Upper lobe of left lung (tissue), 4 donors: ENCODE data around the gene KCTD21.

Experiments used
- EP300 ChIP-seq, 4 donors: sonication (generic); formaldehyde crosslinking; IDR thresholded peaks; one replicate each; pipeline ENCODE4 v1.5.1; 2017; ENCODE audit warnings: antibody characterized with exemption in 4 of 4, control low read depth in 2 of 4
- POLR2A ChIP-seq, 4 donors: fragments of 450-650 bp; IDR thresholded peaks; one replicate each; pipeline ENCODE4 v1.5.1; 2016 to 2017; ENCODE audit warnings: antibody characterized with exemption in 4 of 4, mild to moderate bottlenecking in 2 of 4
- POLR2AphosphoS5 ChIP-seq, 2 donors: sonication (generic); formaldehyde crosslinking; IDR thresholded peaks; one replicate each; pipeline ENCODE4 v1.5.1; 2017; ENCODE audit warnings: antibody characterized with exemption in 2 of 2
- TF ChIP-seq, protein P1 (sequence below), 6 experiments: fragments of 450-650 bp in 4 of 6; fragments of 200-600 bp in 2 of 6; sonication (generic) in 2 of 6; IDR thresholded peaks; one replicate each; pipeline ENCODE4 v1.5.1; 2016 to 2019; ENCODE audit warnings: antibody characterized with exemption in 6 of 6

DNA sequence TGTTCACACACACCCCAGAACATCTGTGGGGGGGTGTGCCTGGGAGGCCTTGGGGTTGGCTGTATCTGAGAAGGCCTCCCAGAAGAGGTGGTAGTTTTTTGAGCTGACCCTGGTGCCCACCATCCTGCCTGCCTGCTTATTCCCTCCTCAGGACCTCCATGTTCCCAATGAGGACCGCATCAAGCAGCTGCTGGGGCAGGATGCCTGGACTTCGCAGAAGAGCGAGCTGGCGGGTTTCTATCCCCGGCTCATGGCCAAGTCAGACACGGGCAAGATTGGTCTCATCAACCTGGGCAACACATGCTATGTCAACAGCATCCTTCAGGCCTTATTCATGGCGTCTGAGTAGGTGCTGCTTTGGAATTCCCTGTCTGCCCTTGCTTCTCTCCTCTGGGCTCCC, 17.3 kb upstream of the KCTD21 start:
- TF ChIP-seq, protein P1, sequence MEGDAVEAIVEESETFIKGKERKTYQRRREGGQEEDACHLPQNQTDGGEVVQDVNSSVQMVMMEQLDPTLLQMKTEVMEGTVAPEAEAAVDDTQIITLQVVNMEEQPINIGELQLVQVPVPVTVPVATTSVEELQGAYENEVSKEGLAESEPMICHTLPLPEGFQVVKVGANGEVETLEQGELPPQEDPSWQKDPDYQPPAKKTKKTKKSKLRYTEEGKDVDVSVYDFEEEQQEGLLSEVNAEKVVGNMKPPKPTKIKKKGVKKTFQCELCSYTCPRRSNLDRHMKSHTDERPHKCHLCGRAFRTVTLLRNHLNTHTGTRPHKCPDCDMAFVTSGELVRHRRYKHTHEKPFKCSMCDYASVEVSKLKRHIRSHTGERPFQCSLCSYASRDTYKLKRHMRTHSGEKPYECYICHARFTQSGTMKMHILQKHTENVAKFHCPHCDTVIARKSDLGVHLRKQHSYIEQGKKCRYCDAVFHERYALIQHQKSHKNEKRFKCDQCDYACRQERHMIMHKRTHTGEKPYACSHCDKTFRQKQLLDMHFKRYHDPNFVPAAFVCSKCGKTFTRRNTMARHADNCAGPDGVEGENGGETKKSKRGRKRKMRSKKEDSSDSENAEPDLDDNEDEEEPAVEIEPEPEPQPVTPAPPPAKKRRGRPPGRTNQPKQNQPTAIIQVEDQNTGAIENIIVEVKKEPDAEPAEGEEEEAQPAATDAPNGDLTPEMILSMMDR (IDR thresholded peaks at IDR 0.05) = no peak
- TF ChIP-seq POLR2A (IDR thresholded peaks at IDR 0.05) (no peak), EP300 (IDR thresholded peaks at IDR 0.05) (no peak), POLR2AphosphoS5 (IDR thresholded peaks at IDR 0.05) (no peak)
